ENCODE results near the gene SHROOM2. TPM values are rescaled to one million over a fixed set of nuclear protein-coding genes. Genes with fewer than 3 reads are reported as not detected.

Gene SHROOM2
- polyA plus RNA-seq, 1 donor (not counting 4 experiments of a cell fraction or from before 2014, with no cell fraction given) = 3.3 TPM

GRCh38 chrX:9880870-9881269, 94.6 kb downstream of the SHROOM2 start:
- Histone ChIP-seq H4K20me1 (ENCODE audit: control insufficient read depth, extremely low read depth, insufficient read depth, low read length) (no peaks in the 10 kb centered on the region), H3K9ac (ENCODE audit: control insufficient read depth, extremely low read depth, insufficient read depth, low read length) (no peak overlapping the region), H3K4me2 (ENCODE audit: control insufficient read depth, extremely low read depth, insufficient read depth, low read depth, low read length) (no peak overlapping the region), H3K9me1 (ENCODE audit: control insufficient read depth, extremely low read depth, insufficient read depth, low read length) (no peaks in the 10 kb centered on the region), H3K36me3 (ENCODE audit: control insufficient read depth in 2 of 2, extremely low read depth in 1 of 2, insufficient read depth in 2 of 2, low read length in 2 of 2) (no peaks in the 10 kb centered on the region), H3K79me2 (ENCODE audit: control insufficient read depth, insufficient read depth, low read length) (no peaks in the 10 kb centered on the region), H3K27me3 (ENCODE audit: control insufficient read depth, extremely low read depth, insufficient read depth, low read length) (no peaks in the 10 kb centered on the region), H3K4me3 (ENCODE audit: control insufficient read depth in 2 of 3, extremely low read depth in 1 of 3, insufficient read depth in 2 of 3, low read depth in 1 of 3, low read length in 3 of 3) (no peak overlapping the region), H3K27ac (ENCODE audit: control insufficient read depth, insufficient read depth, low read length) (no peak overlapping the region), H3K4me1 (ENCODE audit: control insufficient read depth, extremely low read depth, insufficient read depth, low read length) (no peaks in the 10 kb centered on the region), H3K9me3 (ENCODE audit: control insufficient read depth, low read depth, low read length) (no peaks in the 10 kb centered on the region), H2AFZ (ENCODE audit: control insufficient read depth, low read length) (no peak overlapping the region)
- DNase-seq (ENCODE audit: low read depth, low spot score) = no peak
- no peak for FAIRE-seq
- dilution Hi-C loops (cut with MboI; ENCODE audit: extremely low pct_ligation_motif_present, low sequenced_read_pairs) = no loop called here
- TF ChIP-seq CTCF (optimal IDR thresholded peaks at IDR 0.05 in 1 of 3, IDR thresholded peaks at IDR 0.05 in 1 of 3, conservative IDR thresholded peaks at IDR 0.05 in 1 of 3; ENCODE audit: extremely low read depth in 1 of 3, insufficient read depth in 2 of 3, low read length in 3 of 3) = no peak
- no peak for TF ChIP-seq EZH2 (IDR thresholded peaks at IDR 0.05; ENCODE audit: low read length)

GRCh38 chrX:9882669-9883446, 96.6 kb downstream of the SHROOM2 start:
- DNase-seq (ENCODE audit: low read depth, low spot score) = no peak
- no peak overlapping the region for H2AFZ ChIP-seq (ENCODE audit: control insufficient read depth, low read length)
- no peak overlapping the region for H3K4me3 ChIP-seq (ENCODE audit: control insufficient read depth in 2 of 3, extremely low read depth in 1 of 3, insufficient read depth in 2 of 3, low read depth in 1 of 3, low read length in 3 of 3)
- dilution Hi-C loops (cut with MboI; ENCODE audit: extremely low pct_ligation_motif_present, low sequenced_read_pairs) = no loop called here
- H3K4me1 ChIP-seq (ENCODE audit: control insufficient read depth, extremely low read depth, insufficient read depth, low read length) = no peaks in the 10 kb centered on the region
- H3K36me3 ChIP-seq (ENCODE audit: control insufficient read depth in 2 of 2, extremely low read depth in 1 of 2, insufficient read depth in 2 of 2, low read length in 2 of 2) = no peaks in the 10 kb centered on the region
- no peak overlapping the region for H3K4me2 ChIP-seq (ENCODE audit: control insufficient read depth, extremely low read depth, insufficient read depth, low read depth, low read length)
- H3K9me1 ChIP-seq (ENCODE audit: control insufficient read depth, extremely low read depth, insufficient read depth, low read length) = no peaks in the 10 kb centered on the region
- H3K79me2 ChIP-seq (ENCODE audit: control insufficient read depth, insufficient read depth, low read length) = no peaks in the 10 kb centered on the region
- no peak for FAIRE-seq
- TF ChIP-seq CTCF (optimal IDR thresholded peaks at IDR 0.05 in 1 of 3, IDR thresholded peaks at IDR 0.05 in 1 of 3, conservative IDR thresholded peaks at IDR 0.05 in 1 of 3; ENCODE audit: extremely low read depth in 1 of 3, insufficient read depth in 2 of 3, low read length in 3 of 3) (peak in 1 of 3 experiments; percentile 9), EZH2 (IDR thresholded peaks at IDR 0.05; ENCODE audit: low read length) (no peak)
- no peaks in the 10 kb centered on the region for H4K20me1 ChIP-seq (ENCODE audit: control insufficient read depth, extremely low read depth, insufficient read depth, low read length)
- no peaks in the 10 kb centered on the region for H3K27me3 ChIP-seq (ENCODE audit: control insufficient read depth, extremely low read depth, insufficient read depth, low read length)
- no peak overlapping the region for H3K9ac ChIP-seq (ENCODE audit: control insufficient read depth, extremely low read depth, insufficient read depth, low read length)
- H3K9me3 ChIP-seq (ENCODE audit: control insufficient read depth, low read depth, low read length) = no peaks in the 10 kb centered on the region
- no peak overlapping the region for H3K27ac ChIP-seq (ENCODE audit: control insufficient read depth, insufficient read depth, low read length)

Data from keratinocyte (primary cell).